HG03469 (cell line): ENCODE results near the gene CCDC197.

ENCODE experiments used
- ATAC-seq: cut with Tn5 transposase; IDR thresholded peaks from one replicate; pipeline ENCODE4 v1.9.1; 2021; ENCODE audit warnings: mild to moderate bottlenecking, moderate library complexity, moderate number of reproducible peaks; ENCODE audit not compliant: unreplicated experiment

The CCDC197 gene

GRCh38 chr14:94040796-94041195 lies 43.7 kb downstream of the CCDC197 start:
- no peak for ATAC-seq

- no peak for ATAC-seq
These were observed 44.6 kb downstream of the CCDC197 start for GRCh38 chr14:94041551-94042346.

- no peak for ATAC-seq
These were observed 45.5 kb downstream of the CCDC197 start for GRCh38 chr14:94042433-94043091.

GRCh38 chr14:94043111-94043755 lies 46.1 kb downstream of the CCDC197 start:
- ATAC-seq = no peak

GRCh38 chr14:94043756-94044475 lies 46.8 kb downstream of the CCDC197 start:
- ATAC-seq = no peak

GRCh38 chr14:94044476-94045091 lies 47.5 kb downstream of the CCDC197 start:
- no peak for ATAC-seq

- no peak for ATAC-seq
These were observed 48.0 kb downstream of the CCDC197 start for GRCh38 chr14:94045101-94045500.

- ATAC-seq = no peak
These were observed 48.7 kb downstream of the CCDC197 start for GRCh38 chr14:94045563-94046345.

GRCh38 chr14:94046696-94047250 lies 49.7 kb downstream of the CCDC197 start:
- no peak for ATAC-seq

- no peak for ATAC-seq
These were observed 50.5 kb downstream of the CCDC197 start for GRCh38 chr14:94047581-94047980.

GRCh38 chr14:94048691-94049624 lies 51.9 kb downstream of the CCDC197 start:
- no peak for ATAC-seq

- ATAC-seq = no peak
These were observed 52.5 kb downstream of the CCDC197 start for GRCh38 chr14:94049625-94050023.

- no peak for ATAC-seq
These were observed 53.3 kb downstream of the CCDC197 start for GRCh38 chr14:94050231-94050880.

GRCh38 chr14:94051115-94051514 lies 54.0 kb downstream of the CCDC197 start:
- no peak for ATAC-seq

- no peak for ATAC-seq
These were observed 54.7 kb downstream of the CCDC197 start for GRCh38 chr14:94051779-94052178.

- no peak for ATAC-seq
These were observed 55.1 kb downstream of the CCDC197 start for GRCh38 chr14:94052199-94052598.

- ATAC-seq = no peak
These were observed 55.6 kb downstream of the CCDC197 start for GRCh38 chr14:94052662-94053061.

- no peak for ATAC-seq
These were observed 57.3 kb downstream of the CCDC197 start for GRCh38 chr14:94054401-94054800.
